ENCODE measurements around the gene ITCH. TPM values are rescaled to one million over a fixed set of nuclear protein-coding genes. Genes with fewer than 3 reads are reported as not detected.
"Not testable (repeated sequence)": the region's sequence is repeated elsewhere in the genome, so short reads cannot be mapped to it uniquely, and the experiment has no call there.

The ITCH gene
- 10 to 100 TPM; 51.4 to 55.1 (median 53.2) TPM for polyA plus RNA-seq (ENCODE audit: insufficient read length in 3 of 3)

- DNase-seq (ENCODE audit: low read depth in 3 of 3, low spot score in 2 of 3) = peak; percentile 86 to 88 (median 87)
Observed at GRCh38 chr20:34363062-34363464, at the start of gene ITCH. TSS of gene ITCH (plus strand) at chr20:34363273. CDS start at chr20:34393812, 30,539 bp downstream.

- DNase-seq (ENCODE audit: low read depth in 3 of 3, low spot score in 2 of 3) = no peak
Observed at GRCh38 chr20:34315236-34315635, 47.8 kb upstream of the ITCH start.

- no peak for DNase-seq (ENCODE audit: low read depth in 3 of 3, low spot score in 2 of 3)
Observed at GRCh38 chr20:34316196-34316814, 46.8 kb upstream of the ITCH start.

GRCh38 chr20:34318609-34319443 lies 44.2 kb upstream of the ITCH start:
- no peak for DNase-seq (ENCODE audit: low read depth in 3 of 3, low spot score in 2 of 3)

GRCh38 chr20:34320861-34321260 lies 42.2 kb upstream of the ITCH start:
- no peak for DNase-seq (ENCODE audit: low read depth in 3 of 3, low spot score in 2 of 3)

- no peak for DNase-seq (ENCODE audit: low read depth in 3 of 3, low spot score in 2 of 3)
Observed at GRCh38 chr20:34322267-34323105, 40.6 kb upstream of the ITCH start.

GRCh38 chr20:34324541-34324940 lies 38.5 kb upstream of the ITCH start:
- DNase-seq (ENCODE audit: low read depth in 3 of 3, low spot score in 2 of 3) = no peak

- DNase-seq (ENCODE audit: low read depth in 3 of 3, low spot score in 2 of 3) = not testable (repeated sequence)
Observed at GRCh38 chr20:34328207-34328606, 34.9 kb upstream of the ITCH start.

GRCh38 chr20:34328928-34329677 lies 34.0 kb upstream of the ITCH start:
- no peak for DNase-seq (ENCODE audit: low read depth in 3 of 3, low spot score in 2 of 3)

- not testable (repeated sequence) for DNase-seq (ENCODE audit: low read depth in 3 of 3, low spot score in 2 of 3)
Observed at GRCh38 chr20:34330861-34331544, 32.1 kb upstream of the ITCH start.

- DNase-seq (ENCODE audit: low read depth in 3 of 3, low spot score in 2 of 3) = no peak
Observed at GRCh38 chr20:34331838-34332237, 31.2 kb upstream of the ITCH start.

- DNase-seq (ENCODE audit: low read depth in 3 of 3, low spot score in 2 of 3) = no peak
Observed at GRCh38 chr20:34332262-34332920, 30.7 kb upstream of the ITCH start.

- no peak for DNase-seq (ENCODE audit: low read depth in 3 of 3, low spot score in 2 of 3)
Observed at GRCh38 chr20:34333786-34334185, 29.3 kb upstream of the ITCH start.

GRCh38 chr20:34334654-34335407 lies 28.2 kb upstream of the ITCH start:
- DNase-seq (ENCODE audit: low read depth in 3 of 3, low spot score in 2 of 3) = no peak

- DNase-seq (ENCODE audit: low read depth in 3 of 3, low spot score in 2 of 3) = no peak
Observed at GRCh38 chr20:34337544-34337943, 25.5 kb upstream of the ITCH start.

- DNase-seq (ENCODE audit: low read depth in 3 of 3, low spot score in 2 of 3) = no peak
Observed at GRCh38 chr20:34337982-34338726, 24.9 kb upstream of the ITCH start.

GRCh38 chr20:34340726-34341125 lies 22.3 kb upstream of the ITCH start:
- not testable (repeated sequence) for DNase-seq (ENCODE audit: low read depth in 3 of 3, low spot score in 2 of 3)

- DNase-seq (ENCODE audit: low read depth in 3 of 3, low spot score in 2 of 3) = not testable (repeated sequence)
Observed at GRCh38 chr20:34341199-34341598, 21.9 kb upstream of the ITCH start.
